ENCODE measurements around the gene HADH.
A peak's percentile ranks its signal among the peaks of the same experiment; 100 is the strongest.

Gene HADH

DNA sequence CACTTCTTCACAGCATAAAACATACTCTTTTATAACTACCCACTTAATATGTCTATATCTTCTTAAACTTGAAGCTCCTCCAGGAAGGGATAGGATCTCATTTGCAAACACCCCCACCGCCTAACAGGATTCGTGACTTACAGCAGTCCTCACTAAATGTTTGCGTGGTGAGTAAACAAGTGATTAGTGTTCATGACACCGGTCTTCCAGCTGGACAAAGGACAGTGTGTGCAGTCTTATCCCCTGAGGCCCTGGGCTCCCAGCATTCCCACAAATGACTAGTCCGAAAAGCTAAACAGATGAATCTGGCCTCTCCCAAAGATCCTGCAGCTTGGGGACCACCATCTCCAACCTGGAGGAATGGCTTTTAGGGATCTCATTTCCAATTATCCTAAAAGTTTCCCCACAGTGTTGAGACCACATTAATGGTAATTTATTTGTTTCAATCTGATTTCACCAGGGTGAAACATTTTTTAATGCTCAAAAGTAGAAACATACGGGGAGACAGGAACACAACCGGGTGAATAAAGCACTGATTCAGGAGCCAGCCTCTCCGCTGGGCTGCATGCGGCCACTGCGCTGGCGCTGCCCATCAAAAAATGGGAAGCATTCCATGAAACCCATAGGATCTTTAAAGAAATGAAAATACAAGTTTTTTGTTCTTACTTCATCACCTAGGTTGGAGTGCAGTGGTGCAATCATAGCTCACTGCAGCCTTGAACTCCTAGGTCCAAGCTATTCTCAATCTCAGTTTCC is 69.2 kb downstream of the HADH start:
- DNase-seq (ENCODE audit: low read depth), result no peak

GRCh38 chr4:108060164-108060563 is 70.5 kb downstream of the HADH start:
- DNase-seq (ENCODE audit: low read depth), result no peak

DNA sequence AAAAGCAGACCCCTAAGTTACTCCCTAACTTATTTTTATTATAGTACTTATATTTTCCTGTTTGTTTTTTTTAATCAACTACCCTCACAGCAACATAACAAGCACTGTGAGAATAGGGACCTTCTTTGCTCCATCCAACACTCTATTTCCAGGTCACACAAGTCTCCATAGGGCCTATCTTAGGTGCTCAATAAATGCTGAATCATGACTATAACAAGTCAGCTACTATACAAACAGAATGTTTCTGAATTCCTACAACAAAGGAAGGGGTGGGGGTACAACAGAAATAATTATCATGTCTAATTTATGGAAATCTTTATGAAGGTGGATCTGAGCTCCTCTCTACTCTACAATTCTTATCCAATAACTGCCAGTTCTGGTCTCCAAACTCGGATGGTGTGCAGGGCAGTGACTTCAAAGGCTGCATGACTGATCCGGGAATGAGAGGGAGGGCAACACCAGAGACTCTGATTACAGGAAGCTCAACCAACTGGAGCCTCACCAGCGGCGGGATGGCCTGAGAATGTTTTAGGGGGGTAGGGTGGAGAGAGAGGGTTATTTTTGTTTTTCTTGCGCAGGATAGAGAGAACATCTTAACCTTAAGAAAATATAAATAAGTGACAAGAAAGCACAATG is 71.1 kb downstream of the HADH start:
- no peak for DNase-seq (ENCODE audit: low read depth)

GRCh38 chr4:108068442-108068841 is 78.8 kb downstream of the HADH start:
- no peak for DNase-seq (ENCODE audit: low read depth)

GRCh38 chr4:108070775-108071174 is 81.1 kb downstream of the HADH start:
- DNase-seq (ENCODE audit: low read depth), result no peak

DNA sequence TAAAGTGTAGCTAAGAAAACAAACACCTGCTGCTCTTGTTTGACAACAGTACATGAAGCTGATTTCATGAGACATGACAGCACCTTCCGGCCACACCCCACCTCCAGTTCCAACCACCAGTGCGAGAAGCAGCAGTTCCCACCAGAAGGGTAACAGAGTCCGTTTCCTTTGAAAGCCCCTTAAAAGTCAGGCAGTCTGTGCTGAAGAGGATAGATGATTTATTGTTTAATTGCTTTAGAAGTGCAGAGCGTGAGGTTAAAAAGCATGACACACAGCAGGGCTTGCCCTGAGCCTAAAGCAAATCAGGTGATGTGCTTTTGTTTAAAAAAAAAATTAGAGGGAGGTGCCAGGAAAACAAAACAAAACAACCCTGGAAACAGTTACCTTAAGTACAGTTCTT is 82.6 kb downstream of the HADH start:
- peak; percentile 43 for DNase-seq (ENCODE audit: low read depth)

- no peak for DNase-seq (ENCODE audit: low read depth)
Observed at GRCh38 chr4:108078024-108078733, 88.5 kb downstream of the HADH start.

DNA sequence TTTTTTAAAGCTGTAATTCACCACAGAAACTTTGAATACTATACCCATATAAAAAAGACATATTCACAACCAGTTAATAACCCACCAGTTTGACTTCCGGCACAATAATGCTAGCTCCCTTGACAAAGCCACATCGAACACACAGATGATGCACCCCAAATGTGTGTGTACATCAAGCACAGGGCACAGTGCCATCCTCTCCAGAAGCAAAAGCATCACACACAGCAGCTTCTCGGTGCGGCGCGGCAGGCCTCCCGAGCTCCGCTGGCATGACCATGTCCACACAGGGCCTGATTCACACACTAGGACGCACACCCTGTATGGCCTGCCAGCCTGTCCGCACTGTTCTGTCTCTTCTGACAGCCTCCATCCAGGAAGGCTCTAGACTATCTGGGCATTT is 91.1 kb downstream of the HADH start:
- DNase-seq (ENCODE audit: low read depth), result peak; percentile 22

DNA sequence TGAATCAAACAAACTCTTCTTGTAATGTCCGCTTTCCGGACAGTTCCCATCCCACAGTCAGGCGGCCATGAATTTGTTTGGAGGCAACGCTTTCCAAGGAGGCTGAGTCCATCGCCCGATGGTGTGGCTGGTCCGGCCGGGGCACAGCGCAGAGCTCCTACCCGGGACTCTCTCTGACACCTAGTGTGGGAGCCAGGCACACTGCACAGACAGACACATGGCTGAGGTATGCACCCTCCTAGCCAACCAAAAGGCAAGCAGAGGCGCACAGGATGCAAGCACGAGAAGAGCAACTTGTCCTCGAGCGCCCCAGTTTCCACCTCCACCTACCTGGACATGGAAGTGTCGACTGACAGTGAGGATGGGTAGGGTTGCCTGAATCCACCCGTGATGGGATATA is 91.6 kb downstream of the HADH start:
- no peak for DNase-seq (ENCODE audit: low read depth)
